ENCODE results near the gene GPR50.

Gene GPR50

GRCh38 chrX:151176231-151176750 is at the start of gene GPR50:
Gene GPR50, plus strand, starts transcription at chrX:151176584. Its CDS starts 138 bp downstream, at chrX:151176722.
- no peak for DNase-seq (ENCODE audit: extremely low read depth in 1 of 2, low read depth in 1 of 2)

- DNase-seq (ENCODE audit: extremely low read depth in 1 of 2, low read depth in 1 of 2): no peak
Observed at GRCh38 chrX:151132531-151132930, 43.9 kb upstream of the GPR50 start.

- DNase-seq (ENCODE audit: extremely low read depth in 1 of 2, low read depth in 1 of 2): no peak
Observed at GRCh38 chrX:151151665-151152267, 24.6 kb upstream of the GPR50 start.

DNA sequence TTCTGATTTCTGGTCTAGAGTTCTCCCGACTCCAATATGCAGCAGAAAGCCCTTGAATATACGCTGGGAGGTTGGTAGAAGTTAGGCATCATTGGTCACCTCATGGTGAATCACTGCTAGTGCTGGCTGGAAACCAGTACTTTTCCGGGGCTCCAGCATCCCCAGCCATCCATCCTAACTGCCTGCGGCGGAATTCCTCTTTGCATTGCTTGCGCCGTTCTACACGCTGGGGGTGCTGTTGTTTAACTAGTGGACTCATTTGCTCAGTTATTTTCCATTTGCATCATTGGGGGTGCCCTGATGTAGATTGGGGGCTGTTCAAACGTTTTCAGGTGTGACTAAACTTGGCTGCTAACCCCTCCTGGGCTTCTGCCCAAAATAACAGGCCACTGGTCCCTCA is 23.3 kb upstream of the GPR50 start:
- no peak for DNase-seq (ENCODE audit: extremely low read depth in 1 of 2, low read depth in 1 of 2)

DNA sequence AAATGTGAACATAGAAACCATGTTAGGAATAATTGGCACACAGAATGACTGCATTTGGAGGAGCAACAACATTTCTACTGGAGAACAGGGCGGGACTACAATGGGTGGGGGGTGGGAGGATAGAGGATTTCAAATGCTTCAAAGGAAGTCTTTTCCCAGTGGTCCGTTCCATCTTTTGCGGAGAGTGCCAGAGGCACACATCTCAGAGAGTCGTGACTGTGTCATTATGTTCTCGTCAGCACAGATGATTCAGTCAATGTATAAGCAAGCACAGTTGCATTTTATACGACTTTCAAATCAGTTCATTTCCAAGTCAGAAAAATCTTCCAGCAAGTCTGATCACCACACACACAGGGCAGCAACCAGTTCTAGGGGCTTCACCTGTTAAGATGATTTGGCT is 22.7 kb upstream of the GPR50 start:
- DNase-seq (ENCODE audit: extremely low read depth in 1 of 2, low read depth in 1 of 2): no peak

DNA sequence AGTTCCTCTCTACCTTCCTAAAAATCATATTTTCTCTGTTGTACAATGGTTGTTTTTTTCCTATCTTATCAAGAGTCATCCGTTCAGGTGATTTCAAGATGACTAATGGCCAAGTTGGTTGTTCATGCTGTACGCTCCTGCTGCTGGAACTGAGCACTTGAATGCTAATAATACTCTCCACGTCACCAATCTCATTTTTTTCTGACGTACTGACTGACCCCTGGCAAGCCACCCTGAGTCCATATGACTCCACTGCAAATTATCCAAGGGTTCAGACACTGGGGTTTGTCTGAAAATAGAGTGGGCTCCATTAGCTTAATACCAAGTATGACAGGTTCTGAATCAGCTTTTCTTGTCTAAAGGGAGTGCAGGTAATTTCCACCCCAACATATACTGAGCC is 21.1 kb upstream of the GPR50 start:
- no peak for DNase-seq (ENCODE audit: extremely low read depth in 1 of 2, low read depth in 1 of 2)

GRCh38 chrX:151161690-151162089 is 14.7 kb upstream of the GPR50 start:
- no peak for DNase-seq (ENCODE audit: extremely low read depth in 1 of 2, low read depth in 1 of 2)

- DNase-seq (ENCODE audit: extremely low read depth in 1 of 2, low read depth in 1 of 2): no peak
Observed at GRCh38 chrX:151167791-151168345, 8.5 kb upstream of the GPR50 start.

DNA sequence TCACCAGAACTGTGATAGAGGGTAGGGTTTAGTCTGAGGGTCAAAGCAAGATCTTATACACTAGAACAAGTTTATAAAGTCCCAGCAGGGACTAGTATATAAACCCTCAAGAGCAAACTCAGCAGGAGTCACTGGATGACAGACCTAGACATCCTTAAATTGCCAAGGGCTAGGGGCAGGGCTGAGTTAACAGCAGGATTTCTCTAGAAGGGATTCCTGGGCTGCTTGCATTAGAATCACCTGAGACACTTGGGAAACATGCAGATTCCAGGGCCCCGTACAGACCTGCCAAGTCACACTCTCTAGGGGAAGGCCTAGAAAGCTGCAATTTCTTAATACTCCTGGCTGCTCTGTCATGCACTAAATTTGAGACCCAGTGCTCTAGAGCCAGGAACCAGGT is 6.6 kb upstream of the GPR50 start:
- no peak for DNase-seq (ENCODE audit: extremely low read depth in 1 of 2, low read depth in 1 of 2)

- no peak for DNase-seq (ENCODE audit: extremely low read depth in 1 of 2, low read depth in 1 of 2)
Observed at GRCh38 chrX:151174581-151175282, 1.7 kb upstream of the GPR50 start.

- no peak for DNase-seq (ENCODE audit: extremely low read depth in 1 of 2, low read depth in 1 of 2)
Observed at GRCh38 chrX:151175283-151176062, 911 bp upstream of the GPR50 start.

- no peak for DNase-seq (ENCODE audit: extremely low read depth in 1 of 2, low read depth in 1 of 2)
Observed at GRCh38 chrX:151177141-151178027, 1.0 kb downstream of the GPR50 start.

GRCh38 chrX:151178746-151179145 is 2.4 kb downstream of the GPR50 start:
- DNase-seq (ENCODE audit: extremely low read depth in 1 of 2, low read depth in 1 of 2): no peak

- DNase-seq (ENCODE audit: extremely low read depth in 1 of 2, low read depth in 1 of 2): no peak
Observed at GRCh38 chrX:151180400-151180799, 4.0 kb downstream of the GPR50 start.

DNA sequence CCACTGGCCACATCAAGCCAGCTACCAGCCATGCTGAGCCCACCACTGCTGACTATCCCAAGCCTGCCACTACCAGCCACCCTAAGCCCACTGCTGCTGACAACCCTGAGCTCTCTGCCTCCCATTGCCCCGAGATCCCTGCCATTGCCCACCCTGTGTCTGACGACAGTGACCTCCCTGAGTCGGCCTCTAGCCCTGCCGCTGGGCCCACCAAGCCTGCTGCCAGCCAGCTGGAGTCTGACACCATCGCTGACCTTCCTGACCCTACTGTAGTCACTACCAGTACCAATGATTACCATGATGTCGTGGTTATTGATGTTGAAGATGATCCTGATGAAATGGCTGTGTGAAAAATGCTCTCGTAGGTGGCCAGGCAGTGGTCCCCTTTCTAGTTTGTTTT is 4.7 kb downstream of the GPR50 start:
- DNase-seq (ENCODE audit: extremely low read depth in 1 of 2, low read depth in 1 of 2): no peak

DNA sequence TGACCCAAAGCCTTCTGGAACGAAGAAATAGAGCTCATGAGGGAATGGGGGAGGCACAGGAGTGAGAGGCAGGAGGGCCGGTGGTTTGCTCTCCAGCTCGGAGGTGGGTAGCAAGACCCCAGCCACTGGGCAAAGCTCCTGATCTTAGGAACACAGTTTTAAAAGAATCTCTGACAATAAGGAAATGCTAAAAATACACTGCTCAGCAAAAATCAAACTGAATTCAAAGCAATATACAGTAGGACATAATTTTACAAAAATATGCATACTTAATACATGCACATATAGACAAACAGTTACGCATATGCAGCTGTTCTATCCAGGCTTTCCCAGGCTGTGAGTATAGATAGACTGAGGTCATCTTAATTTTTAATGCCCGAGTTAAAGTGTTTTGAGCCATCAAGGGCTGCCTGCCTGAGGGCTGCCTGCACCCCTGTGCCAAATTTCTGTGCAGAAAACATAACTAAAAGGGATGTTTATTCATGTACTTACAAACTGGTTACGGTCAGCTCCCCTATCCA is 6.9 kb downstream of the GPR50 start:
- DNase-seq (ENCODE audit: extremely low read depth in 1 of 2, low read depth in 1 of 2): no peak

GRCh38 chrX:151183912-151184565 is 7.7 kb downstream of the GPR50 start:
- no peak for DNase-seq (ENCODE audit: extremely low read depth in 1 of 2, low read depth in 1 of 2)

GRCh38 chrX:151184705-151185104 is 8.3 kb downstream of the GPR50 start:
- no peak for DNase-seq (ENCODE audit: extremely low read depth in 1 of 2, low read depth in 1 of 2)

DNA sequence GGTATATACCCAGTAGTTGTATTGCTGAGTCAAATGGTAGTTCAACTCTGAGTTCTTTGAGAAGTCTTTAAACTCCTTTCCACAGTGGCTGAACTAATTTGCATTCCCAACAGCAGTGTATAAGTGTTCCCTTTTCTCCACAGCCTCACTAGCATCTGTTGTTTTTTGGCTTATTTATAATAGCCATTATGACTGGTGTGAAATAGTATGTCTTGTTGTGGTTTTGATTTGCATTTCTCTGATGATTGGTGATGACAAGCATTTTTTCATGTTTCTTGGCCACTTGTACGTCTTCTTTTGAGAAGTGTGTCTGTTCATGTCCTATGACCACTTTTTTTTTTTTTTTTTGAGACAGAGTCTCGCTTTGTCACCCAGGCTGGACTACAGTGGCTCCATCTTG is 30.5 kb downstream of the GPR50 start:
- DNase-seq (ENCODE audit: extremely low read depth in 1 of 2, low read depth in 1 of 2): no peak

GRCh38 chrX:151225843-151226242 is 49.5 kb downstream of the GPR50 start:
- no peak for DNase-seq (ENCODE audit: extremely low read depth in 1 of 2, low read depth in 1 of 2)
